Endometrial microvascular endothelial cells (primary cell): ENCODE measurements around the gene ZNF697. TPM values are rescaled to one million over a fixed set of nuclear protein-coding genes. Genes with fewer than 3 reads are reported as not detected.

Source experiments
- in situ Hi-C: cut with HindIII; loops from 2 replicates; pipeline ENCODE4 v1.10.0; 2017; ENCODE audit warnings: low sequenced_read_pairs, low pct_unique_long_range_greater_than_20kb; ENCODE audit errors: inconsistent ontology term
- total RNA-seq: library from RNA; depleted of rRNA; stranded (reverse); fragments of >200 nt; gene quantifications from one replicate; pipeline ENCODE4 v1.2.3, GENCODE V29; 2015; ENCODE audit errors: inconsistent ontology term

The ZNF697 gene
- total RNA-seq, 1 donor from 2014 or later = 12.1 TPM

DNA sequence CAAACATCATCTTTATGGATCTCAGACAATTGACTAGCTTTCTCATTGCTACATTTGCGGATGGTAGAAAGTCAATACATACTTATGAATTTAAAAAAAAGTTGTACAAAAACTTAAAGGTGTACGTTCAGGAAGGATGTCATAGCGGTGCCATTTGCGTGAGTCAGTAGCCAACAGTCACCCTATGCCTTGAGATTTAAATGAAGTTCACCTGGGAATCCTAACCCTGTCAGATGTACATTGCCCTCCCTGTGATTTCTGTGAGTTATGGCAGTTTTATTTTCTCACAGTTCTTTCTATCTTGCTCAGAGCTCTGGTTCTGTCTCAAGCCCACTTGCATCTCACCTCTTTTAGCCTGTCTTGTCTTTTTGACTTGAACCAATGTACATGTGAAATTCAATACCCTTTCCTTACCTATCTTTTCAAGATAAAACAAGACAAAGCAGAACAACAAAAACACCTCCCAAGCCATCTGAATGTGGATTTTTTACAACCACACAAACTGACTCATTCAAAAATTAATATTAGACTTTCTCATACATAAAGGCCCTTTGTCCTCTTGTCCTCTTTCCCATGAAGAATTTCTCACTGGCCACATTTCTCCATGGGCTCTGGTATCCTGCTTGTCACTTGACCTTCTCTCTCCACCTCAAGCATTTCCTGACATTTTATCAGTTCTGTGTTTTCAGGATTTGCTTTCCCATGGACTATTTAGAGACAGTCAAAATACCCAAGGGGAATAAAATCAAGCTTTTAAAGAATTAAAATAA, 25.3 kb upstream of the ZNF697 start:
- in situ Hi-C loops = loop anchor here (10.0 kb wide), 1 partner anchor 51 kb away; no protein-coding TSS in a partner anchor

DNA sequence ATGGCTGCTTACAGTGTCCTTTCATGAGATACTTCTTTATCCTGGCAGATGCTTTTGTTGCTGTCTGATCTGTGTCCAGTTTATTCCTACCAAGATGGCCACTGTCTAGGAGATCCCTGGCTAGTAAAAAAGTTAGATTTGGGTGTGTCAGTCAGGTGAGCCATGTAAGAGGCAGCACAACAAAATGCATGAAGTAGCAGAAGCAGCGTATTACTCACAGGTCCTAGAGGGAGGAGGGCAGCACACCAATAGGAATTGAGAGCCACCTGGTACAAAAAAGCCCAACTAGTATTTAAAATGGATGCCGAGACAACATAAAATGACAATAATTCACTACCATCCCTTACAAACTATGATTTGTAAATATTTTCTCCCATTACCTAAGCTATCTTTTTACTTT, 22.8 kb upstream of the ZNF697 start:
- in situ Hi-C loops = loop anchor here (10.0 kb wide), 1 partner anchor 54 kb away; no protein-coding TSS in a partner anchor

DNA sequence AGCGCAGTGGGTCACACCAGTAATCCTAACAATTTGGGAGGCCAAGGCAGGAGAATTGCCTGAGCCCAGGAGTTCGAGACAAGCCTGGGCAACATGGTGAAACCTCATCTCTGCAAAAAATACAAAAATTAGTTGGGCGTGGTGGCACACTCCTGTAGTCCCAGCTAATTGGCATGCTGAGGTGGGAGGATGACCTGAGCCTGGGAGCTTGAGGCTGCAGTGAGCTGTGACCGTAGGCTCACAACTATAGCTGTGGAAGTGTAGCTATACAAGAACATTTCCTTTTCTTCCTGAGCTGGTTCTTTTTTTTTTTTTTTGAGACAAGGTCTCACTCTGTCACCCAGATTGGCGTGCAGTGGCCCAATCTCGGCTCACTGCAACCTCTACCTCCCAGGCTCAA, 19.1 kb upstream of the ZNF697 start:
- in situ Hi-C loops = no loop called here

DNA sequence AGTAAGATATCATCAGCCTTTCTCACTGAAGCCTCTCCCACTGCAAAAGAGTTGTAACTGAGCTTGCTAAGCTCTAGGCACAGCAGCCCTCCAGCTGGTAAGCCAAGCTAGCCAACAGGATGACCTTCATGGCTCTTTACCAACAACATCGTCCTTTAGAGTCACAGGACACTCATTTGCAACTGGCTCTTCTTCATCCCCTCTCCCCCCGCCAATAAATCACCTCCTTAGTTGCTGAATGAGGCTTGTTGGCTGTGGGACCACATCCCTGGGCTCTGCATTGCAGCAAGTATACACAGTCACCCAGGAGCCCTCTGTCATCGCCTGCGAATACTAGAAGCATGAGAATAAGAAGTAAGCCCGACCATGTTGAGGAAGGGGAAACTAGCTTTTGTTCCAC, 16.0 kb upstream of the ZNF697 start:
- in situ Hi-C loops = no loop called here

DNA sequence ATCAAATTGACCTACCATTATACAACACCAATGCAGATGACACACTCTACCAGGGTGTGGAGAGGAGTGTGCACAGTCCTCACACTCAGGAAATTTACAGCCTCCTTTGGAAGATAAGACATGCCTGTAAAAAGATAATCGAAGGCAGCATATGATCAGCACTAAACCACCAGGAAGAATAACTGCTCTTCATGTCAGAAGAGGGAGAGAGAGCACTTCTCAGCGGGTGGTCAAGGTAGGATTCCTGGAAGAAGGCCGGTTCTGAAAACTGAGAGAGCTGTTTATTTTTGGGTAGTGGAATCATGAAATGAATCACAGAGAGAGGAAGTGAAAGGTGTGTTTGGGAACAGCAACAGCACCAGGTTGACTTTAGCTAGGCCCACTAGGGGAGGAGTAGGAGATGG, 14.0 kb upstream of the ZNF697 start:
- in situ Hi-C loops = no loop called here

DNA sequence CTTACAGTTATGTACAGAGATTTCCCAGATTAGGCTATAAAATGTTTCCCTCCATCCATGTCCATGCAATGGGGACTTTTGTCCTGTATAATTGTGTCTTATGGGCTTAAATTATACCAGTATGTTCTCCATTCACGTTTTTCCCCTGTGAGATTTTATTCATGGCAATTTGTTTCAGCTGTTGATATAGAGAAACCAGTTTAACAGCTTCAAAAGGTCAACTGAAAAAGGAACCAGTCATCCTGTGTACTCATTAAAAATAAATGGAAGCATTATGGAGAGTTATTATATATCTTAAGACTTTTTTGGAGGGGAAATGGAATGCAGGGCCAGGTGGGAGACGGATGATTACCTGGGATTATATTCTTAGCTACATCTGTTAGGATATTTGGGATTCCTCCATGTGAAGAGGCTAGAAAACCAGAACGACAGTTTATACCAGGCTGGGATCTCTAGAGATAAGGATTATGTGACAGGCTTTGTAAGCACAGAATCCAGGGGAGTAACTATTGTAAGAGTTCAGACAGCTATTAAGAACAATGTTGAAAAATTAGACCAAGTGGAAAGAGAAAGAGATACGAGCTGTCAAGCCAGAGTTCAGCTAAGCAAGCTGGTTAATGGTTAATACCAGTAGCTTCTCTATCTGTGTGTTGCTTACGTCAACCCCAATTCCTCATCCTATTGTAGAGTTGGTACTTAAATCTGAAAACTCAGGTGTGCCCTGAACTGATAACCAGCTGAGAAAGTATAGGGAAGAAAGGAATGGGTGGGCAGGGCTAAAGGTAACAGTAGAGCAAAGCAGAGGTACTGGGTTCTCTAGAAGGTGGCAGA, 12.4 kb upstream of the ZNF697 start:
- in situ Hi-C loops = no loop called here

DNA sequence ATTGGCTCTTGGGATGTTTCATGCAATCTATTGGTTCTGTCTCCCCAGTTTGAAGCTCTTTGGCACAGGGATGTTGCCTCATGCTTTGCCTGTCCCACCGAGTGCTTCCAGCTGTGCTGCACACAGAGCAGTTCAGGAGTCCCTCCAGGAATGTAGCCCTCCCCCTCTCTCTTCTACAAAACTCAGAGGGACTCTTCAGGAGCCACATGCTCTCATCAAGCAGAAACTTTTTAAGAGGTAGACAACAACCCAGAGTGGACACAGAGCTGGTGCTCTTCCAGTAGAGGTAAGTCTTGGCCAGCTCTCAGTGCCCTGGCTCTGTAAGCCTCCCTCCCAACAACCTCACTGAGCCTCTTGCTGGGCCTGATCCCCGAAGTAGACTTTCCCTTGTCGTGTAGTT, 11.6 kb upstream of the ZNF697 start:
- in situ Hi-C loops = no loop called here

DNA sequence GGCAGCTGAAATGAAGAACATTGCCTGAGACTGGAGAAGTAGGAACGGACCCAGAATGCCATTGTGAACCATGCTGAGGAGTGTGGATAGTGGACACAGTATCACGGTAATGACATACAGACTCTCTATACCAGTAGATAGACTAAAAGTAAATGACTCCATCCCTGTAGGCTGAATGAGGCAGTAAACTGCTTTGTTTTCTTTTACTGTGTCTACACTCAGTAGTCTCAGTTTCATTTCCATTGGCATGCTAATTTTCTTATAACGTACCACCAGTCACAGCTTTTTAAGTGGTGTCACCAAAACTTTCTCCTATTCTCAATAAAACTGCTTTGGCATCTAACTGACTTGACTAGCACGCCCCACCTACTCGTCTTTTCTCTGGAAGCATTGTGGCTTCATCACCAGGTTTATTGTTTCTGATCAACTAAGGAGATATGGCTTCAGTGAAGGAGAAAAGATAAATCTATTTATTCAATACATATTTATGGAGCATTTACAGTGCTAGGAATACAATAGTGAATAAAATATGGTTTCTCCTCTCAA, 8.4 kb upstream of the ZNF697 start:
- in situ Hi-C loops = no loop called here

DNA sequence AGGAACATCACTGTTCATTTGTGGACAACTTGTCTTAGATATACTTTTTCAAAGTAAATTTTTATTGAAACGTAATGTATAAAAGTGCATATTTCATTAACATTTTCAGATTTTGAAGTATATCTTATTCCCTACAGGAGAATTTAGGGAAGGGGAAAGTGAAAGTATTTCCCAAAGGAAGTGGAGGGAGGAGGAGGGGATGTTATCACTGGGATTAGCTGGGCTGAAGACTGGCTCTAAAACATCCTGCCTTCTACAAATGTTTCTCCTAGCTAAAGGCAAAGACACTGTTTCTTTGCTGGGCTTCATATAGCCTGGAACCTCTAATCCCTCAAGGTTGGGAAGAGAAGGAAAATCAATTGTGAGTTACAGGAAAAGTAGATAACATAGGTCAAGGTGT, 7.1 kb upstream of the ZNF697 start:
- in situ Hi-C loops = no loop called here

DNA sequence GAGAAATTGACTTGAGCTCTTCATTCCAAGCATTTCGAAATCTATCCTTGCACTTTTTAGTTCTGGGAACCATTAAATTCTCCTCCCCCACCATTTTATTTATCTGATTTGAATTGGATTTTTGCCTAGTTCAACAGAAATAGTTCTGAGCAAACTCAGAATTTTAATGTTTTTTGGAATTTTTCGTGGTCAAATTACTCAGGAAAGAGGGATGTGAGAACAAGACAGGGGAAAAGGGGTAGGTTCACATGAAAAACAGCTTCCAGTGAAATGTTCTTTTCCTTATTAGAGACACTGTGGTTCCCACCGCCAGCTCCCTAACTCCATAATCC, 5.7 kb upstream of the ZNF697 start:
- in situ Hi-C loops = no loop called here

DNA sequence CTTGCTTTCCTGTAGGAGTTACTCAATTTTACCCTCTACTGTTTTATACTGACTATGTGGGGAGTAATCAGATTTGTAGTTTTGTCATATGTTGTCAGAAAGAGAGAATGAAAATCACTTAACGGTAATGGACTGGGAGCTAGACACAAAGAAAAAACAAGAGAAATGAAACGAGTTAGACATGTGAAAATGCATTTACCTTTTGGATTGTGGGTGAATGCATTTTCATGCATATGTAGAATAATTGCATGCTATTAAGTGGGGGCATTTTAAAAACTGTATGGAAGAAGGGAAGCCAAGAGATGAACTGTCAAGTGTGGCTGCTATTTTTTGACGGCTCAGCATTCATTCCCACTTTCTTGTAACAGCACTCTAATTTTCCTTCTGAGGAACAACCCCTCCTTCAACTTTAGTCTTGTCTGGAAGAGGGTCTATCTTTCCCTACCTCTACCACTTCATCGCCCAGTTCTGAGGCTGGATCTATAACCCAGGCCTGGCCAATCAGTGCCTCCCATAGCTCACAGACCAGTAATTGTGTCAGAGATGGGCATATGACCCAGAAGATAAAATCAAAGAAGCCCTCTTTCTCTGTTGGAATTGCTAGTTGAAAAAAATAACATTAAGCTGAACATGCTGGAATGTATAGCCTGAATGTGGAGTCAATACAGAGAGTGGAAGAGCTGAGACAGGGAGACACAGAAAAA, 5.2 kb upstream of the ZNF697 start:
- in situ Hi-C loops = no loop called here

DNA sequence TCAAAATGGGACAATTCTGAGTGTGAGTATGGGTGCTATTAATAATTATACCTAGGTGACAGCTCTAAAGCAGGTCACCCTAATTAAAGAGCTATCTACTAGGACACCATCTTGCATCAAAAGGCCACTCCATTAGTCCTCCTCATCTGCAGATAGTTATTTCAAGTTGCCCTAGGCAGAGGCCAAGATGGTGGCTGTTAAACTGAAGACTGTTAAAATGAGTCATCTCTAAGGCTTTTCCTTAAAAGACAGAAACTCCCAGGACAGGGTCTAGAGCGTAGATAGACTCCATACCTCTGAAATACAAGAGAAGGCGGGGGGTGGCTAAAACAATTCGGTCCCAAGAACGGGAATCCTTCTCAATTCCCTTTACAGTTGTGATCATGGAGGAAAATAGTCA, 4.5 kb upstream of the ZNF697 start:
- in situ Hi-C loops = no loop called here

DNA sequence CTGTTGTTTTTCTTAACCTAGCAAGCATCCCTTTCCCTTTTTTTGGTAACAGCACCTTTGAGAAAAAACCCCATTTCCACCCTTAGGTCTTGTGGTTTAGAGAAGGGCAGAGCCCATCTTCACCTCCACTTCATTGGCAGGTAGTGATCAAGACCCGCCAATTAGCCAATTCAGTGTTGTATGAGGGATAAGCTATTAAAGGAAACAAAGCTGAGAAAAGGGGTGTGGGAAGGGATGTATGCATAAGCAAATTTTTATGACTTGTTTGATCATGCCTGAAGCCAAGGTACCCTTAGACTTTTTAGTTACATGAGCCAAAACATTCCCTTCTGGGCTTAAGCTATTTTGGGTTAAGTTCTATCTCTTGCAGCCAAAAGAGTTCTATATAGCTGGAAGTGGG, 3.6 kb upstream of the ZNF697 start:
- in situ Hi-C loops = no loop called here

DNA sequence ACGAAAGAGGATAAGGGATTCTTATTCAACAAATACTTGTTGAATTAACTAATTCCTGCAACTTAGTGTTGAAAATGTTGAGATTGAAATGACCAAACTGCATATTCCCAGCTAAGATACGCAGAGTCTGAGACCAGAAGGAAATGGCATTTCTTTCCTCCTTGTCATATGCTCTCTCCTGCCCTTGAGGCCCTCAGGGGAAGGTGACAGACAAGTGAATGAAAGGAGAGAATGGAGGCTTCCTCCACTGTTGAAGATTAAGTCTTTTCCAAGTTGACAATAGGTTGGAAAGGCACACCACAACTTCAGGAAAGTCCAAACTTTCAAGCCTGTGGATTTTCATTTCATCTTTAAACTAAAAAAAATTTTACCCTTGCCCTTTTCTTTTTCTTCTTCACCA, 3.1 kb upstream of the ZNF697 start:
- in situ Hi-C loops = no loop called here

DNA sequence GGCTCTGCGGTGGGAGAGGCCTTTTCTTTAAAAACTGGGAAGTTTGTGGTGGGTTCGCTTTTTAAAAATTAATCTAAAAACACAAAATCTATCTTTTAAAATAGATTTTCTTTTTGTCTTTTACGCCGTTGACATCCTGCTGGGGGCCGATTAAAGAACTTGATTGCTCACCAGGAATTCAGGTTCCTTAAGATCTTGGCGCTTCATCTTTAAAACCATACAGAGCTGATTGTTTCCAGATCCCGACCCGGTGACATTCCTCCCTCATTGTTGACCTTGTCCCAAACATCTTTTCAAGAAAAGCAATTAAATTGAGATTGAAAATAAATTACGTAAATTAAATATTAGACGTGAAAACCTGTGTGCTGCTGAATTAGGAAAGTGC, 546 bp upstream of the ZNF697 start:
- in situ Hi-C loops = no loop called here

DNA sequence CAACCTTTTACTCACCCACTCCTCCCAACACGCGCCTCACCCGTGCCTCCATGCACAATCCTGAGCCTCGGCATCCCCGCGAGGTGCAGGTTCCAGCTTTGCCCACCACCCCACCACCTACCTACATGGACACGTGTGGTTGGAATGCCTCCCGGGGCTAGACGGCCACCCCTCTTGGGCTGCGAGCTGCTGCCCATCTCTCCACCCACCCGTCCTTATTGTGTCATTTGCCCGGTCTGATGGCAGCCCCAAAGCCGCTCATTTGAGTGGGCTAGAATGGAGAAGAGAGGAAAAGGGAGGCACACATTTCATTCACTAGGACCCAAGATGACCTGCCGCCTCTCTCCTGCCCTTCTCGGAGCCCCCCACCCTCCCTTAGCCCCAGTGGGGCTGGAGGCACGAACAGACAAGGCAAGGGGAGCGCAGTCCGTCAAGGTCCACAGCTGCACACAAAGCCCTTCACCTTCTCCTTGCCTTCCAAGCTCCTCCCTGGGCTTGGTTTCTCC, 785 bp downstream of the ZNF697 start:
- in situ Hi-C loops = no loop called here

DNA sequence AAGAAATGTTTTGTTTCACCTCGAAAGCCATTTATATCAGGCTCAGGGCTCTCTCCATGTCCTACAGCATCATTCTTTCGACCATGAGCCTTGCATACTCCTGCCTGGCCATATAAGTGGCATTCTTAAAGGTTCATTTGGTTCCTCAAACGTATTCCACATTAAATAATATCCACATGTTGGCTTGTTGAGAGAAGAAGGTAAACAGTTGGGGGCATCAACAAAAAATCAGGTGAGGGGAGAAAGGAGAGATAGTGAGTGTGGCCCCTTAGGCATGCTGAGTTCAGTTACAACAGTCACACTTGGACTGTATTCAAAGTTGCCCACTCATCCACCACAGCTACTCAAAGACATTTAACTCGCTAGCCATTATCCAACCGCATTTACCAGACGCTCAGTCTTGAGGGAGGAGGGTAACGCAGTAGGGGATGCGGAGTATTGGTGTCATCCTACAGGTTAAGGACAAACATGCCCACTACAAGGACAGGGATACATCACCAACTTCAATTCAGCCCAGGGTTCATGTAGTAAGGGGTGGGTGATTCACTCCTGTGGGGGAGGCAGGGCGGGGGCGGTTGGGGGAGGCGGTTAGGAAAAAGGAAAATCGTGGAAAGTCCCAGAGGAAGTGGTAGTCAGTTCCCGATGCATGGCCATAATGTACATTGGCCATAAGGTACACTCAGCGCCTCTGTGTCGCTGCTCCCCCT, 1.4 kb downstream of the ZNF697 start:
- in situ Hi-C loops = no loop called here

DNA sequence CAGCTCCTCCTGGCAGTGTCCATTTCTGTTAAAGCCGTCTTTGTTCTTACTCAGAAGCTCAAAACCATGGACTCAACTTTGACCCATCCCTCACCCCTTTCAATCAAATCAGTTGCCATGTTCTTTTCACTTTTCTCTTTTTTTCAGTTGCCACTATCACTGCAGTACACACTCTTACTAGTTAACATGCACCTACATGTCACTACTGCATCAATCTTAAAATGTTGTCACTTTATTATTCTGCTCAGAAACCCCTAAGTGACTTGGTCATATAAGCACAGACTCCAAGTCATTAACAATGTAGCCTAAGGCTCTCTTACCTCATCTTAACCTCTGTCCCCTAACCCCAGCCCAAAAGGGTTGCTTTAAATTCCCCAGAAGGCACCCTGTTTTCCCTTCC, 9.0 kb downstream of the ZNF697 start:
- in situ Hi-C loops = no loop called here

DNA sequence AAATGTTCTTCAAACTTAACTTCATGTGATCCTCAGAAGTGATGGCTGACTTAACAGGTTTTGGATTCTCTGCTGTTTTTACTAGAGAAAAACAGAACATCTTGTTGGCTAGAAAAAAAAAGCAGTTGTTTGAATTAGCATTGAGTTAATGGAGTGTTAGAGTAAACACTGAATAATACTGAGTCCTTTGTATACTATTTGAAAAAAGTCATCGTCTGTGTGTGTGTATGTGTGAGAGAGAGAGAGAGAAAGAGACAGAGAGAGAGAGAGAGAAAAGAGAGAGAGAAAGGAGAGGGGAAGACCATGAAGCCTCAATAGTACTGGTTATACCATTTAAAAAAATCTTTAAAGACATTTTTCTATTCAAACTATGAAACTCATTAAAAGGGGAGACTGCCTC, 10.4 kb downstream of the ZNF697 start:
- in situ Hi-C loops = no loop called here
